ENCODE results near the gene KLHL6.
A peak's percentile ranks its signal among the peaks of the same experiment; 100 is the strongest.
"Not testable (repeated sequence)": the region's sequence is repeated elsewhere in the genome, so short reads cannot be mapped to it uniquely, and the experiment has no call there.

Gene KLHL6

DNA sequence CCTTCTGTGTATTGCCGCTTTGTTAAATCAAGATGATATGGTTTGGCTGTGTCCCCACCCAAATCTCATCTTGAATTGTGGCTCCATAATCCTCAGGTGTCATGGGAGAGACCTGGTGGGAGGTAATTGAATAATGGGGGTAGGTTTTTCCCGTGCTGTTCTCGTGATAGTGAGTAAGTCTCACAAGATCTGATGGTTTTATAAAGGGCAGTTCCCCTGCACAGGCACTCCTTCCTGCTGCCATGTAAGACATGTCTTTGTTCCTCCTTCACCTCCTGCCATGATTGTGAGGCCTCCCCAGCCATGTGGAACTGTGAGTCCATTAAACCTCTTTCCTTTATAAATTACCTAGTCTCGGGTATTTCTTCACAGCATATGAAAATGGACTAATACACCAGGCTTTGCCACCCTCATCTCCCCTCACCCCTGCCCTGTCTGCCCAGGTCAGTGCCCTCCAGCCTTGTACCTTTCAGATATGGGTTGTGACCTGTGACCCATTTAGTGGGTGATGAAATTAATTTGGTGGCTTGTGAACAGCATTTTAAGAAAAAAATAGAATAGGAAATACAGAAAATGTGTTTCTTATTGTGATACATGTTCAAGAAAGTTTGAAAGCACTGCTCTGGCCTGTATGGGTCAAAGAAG lies 71.0 kb downstream of the KLHL6 start:
- DNase-seq: no peak

GRCh38 chr3:183481582-183481981 lies 73.9 kb downstream of the KLHL6 start:
- no peak for DNase-seq

GRCh38 chr3:183478501-183478900 lies 77.0 kb downstream of the KLHL6 start:
- no peak for DNase-seq

DNA sequence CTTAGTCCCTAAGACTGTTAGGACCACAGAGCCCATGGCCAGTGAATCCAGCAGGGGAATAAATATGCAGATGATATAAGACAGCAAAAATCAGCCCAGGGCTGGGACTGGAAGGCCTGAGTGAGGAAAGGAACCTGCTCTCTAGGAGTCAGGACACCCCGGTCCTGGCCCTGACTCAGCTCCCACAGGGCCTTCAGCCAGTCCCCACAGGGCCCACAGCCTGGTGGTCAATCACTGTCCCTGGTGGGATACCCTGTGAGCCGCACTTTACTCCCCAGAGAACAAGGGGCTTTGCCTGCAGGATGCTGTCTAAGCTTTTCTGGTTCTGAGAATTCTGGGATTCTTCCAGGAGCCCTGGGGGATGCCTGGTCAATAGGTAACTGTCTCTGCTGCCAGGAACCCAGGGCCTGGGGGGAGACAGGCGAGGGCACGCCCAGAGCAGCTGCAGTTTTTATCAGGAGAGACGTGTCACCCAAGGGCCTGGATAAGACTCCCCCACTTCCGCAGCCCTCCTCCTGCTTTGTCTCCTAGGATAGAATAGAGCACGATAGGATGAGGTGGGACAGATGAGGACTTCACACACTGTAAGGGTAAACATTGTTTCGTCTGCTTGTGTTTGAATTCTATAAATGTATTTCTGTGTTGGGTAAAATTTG lies 77.6 kb downstream of the KLHL6 start:
- DNase-seq: no peak

DNA sequence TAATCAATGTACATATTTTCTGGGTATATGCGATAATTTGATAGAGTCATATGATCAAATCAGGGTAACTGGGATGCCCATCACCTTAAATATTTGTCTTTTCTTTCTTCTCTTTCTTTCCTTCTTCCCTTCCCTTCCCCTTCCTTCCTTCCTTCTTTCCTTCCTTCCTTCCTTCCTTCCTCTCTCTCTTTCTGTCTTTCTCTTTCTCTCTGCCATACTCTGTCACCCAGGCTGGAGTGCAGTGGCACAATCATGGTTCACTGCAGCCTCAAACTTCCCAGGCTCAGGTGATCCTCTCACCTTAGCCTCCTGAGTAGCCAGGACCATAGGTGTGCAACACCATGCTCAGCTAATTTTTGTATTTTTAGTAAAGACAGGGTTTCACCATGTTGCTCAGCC lies 79.7 kb downstream of the KLHL6 start:
- DNase-seq: not testable (repeated sequence)

GRCh38 chr3:183475016-183475763 lies 80.3 kb downstream of the KLHL6 start:
- no peak for DNase-seq

- no peak for DNase-seq
Measured at GRCh38 chr3:183473969-183474368, 81.5 kb downstream of the KLHL6 start.

DNA sequence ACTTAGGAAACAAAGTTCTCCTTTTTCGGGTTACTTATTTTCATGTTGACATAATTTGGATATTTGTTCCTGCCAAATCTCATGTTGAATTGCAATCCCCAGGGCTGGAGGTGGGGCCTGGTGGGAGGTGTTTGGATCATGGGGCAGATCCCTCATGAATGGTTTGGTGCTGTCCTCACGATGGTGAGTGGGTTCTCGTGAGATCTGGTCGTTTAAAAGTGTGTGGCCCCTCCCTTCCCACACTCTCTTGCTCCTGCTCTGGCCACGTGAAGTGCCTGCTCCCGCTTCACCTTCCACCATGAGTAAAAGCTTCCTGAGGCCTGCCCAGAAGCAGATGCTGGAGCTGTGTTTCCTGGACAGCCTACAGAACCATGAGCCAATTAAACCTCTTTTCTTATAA lies 83.4 kb downstream of the KLHL6 start:
- no peak for DNase-seq

DNA sequence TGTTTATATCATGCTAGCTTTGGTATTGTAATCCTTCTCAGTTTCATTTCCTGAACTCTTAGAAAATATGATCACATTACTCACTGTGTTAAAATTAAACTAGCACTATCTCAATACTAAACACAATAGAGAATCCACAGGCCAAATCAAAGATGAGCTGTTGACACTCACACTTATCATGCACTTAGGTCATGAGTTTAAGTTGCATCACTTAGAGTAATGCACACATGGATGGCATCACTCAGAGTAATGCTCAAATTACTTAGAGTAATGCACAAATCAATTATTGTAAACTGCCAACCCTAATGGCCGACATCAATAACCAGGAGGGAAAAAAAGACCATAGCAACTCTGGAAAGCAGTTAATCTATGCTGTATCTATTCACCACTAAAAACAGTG lies 87.1 kb downstream of the KLHL6 start:
- DNase-seq: no peak

DNA sequence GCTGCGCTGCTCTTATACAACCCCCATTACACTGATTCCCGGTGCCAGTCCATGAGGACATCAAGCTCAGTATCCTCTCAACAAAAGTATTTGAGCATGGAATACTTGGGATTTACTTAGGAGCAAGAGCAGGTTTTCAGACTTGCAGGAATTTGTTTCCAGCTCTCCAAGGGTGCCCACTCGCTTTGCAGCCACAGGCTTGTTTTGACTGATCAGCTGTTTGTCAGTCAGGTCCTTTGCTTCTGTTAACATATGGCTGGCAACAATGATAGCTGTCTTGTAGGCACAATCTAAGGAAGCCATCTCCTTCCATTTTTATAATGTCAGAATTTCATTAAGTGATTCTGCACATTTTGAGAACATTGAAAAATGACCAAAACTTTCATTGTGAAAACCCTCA lies 88.9 kb downstream of the KLHL6 start:
- DNase-seq: no peak

DNA sequence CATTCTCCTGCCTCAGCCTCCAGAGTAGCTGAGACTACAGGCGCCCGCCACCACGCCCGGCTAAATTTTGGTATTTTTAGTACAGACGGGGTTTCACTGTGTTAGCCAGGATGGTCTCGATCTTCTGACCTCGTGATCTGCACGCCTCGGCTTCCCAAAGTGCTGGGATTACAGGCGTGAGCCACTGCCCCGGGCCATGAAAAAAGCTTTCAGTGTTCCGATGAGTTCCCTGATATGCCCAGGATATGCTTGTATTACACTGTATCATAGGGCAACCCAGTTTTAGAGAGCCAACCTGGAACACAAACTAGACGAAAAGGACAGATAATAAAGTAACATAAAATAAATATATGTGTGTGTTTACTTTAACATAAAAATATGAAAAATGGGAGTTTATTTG lies 89.8 kb downstream of the KLHL6 start:
- DNase-seq: not testable (repeated sequence)

- DNase-seq: no peak
Measured at GRCh38 chr3:183464480-183464879, 91.0 kb downstream of the KLHL6 start.

DNA sequence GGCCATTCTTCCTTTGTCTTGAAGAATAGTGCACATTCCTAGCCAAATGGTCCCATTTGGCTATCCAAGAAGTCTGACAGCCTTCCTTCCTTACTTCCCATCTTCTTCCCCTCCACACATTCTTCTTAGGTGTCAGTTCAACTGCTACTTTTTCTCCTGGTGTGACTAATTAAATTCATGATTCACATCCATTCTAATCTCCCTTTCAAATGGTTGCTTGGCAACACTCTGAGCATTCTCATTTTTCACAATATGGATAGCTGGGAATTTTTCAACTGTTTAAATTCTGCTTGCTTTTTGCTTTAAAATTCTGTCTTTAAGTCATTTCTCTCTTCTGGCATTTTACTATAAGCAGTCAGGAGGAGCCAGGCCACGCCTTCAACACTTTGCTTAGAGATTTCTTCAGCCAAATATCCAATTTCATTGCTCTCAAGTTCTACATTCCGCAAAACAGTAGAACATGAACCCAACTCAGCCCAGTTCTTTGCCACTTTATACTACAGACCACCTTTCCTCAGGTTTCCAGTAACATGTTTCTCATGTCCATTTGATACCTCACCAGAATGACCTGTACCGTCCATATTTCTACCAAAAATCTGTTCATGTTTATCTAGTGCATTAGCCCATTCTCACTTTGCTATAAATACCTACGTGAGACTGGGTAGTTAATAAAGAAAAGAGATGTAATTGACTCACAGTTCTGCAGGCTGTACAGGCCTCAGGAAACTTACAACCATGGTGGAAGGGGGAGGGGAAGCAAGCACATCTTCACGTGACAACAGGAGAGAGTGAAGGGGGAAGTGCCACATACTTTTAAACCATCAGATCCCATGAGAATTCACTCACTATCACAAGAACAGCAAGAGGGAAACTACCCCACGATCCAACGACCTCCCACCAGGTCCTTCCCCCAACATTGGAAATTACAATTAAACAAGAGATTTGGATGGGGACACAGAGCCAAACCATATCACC lies 95.1 kb downstream of the KLHL6 start:
- DNase-seq: no peak

DNA sequence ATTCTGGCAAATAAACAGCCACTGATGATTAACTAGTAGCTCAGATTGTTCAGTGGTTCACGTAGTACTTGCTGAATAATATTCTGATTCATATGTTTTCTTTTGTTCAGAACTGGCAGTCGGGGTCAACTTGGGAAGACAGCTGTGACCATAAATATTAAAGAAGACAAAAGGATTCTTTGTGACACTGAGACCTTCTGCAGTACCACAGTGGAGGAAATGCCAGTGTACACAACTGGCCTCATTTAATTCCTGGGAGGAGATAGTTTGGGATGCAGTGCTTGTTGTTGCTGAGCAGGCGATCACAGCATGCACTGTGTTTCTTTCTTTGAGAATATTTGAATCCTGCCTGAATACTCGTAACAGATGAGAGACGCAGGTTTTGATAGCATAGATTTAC lies 100.4 kb downstream of the KLHL6 start:
- no peak for DNase-seq

DNA sequence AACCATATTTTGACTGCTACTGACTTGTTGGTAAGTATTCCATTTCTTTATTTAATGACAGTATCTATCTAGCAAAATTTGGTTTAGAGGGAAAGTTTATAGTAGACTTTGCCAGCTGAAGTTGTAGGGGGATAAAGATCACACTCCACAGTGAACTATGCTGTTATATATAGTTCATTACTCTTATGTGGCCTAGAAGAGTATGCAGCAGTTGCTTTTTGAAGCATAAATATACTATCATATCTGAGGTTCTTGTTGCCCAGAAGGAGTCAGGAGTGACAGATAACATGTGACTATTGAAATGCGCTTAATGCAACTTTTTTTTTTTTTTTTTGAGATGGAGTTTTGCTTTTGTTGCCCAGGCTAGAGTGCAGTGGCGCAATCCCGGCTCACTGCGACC lies 101.4 kb downstream of the KLHL6 start:
- no peak for DNase-seq

- no peak for DNase-seq
Measured at GRCh38 chr3:183449791-183450190, 105.7 kb downstream of the KLHL6 start.

- DNase-seq: no peak
Measured at GRCh38 chr3:183449391-183449790, 106.1 kb downstream of the KLHL6 start.

DNA sequence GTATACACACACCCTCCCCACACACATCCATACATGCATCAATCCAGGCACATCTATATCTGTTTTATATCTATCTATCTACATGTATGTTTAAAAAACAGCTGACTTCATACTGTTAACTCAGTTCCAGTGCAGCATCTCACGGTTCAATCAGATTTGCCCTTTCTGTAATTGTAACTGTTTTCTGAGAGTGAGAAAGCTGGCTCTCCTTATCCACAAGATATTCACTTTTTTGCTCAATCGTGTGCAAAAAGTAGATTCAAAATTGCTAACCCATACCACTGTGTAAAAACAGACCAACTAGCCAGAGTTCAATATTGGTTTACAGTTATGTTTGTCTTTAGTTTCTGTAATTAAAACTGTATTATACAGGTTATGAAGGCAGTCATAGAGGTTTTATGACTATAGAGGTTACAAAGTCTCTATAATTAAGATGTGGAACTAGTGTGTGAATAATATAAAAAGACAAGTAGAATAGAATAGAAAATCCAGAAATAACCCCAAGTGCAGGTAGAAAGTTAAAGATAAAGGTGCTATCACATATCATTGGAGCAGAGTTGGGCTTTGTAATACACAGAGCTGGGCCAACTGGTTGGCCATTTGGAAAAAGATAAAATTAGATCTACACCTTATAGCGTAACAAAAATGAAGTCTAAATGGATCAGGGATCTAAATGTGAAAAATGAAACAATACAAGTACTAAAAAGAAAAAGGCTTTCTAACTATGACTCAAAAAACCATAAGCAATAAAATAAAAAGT lies 107.0 kb downstream of the KLHL6 start:
- DNase-seq: no peak

GRCh38 chr3:183447206-183448001 lies 108.1 kb downstream of the KLHL6 start:
- DNase-seq: peak; percentile 38 to 70

- no peak for DNase-seq
Measured at GRCh38 chr3:183446838-183447205, 108.7 kb downstream of the KLHL6 start.

DNA sequence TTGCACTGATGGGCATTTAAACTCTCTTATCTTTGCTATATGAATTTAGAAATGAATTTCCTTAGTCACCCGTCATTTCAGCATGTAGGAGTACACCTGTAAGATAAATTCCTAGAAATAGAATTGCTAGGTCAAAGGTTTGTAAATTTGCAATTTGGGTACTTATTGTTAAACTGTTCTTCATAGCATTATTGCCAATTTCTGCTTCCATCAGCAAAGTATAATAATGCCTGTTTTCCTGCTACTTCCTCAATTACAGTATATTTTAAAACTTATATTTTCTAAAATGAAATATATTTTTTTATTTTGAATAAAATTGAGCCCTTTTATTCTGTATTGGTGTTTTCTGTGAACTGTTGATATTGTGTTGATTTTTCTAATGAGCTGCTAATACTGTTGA lies 110.8 kb downstream of the KLHL6 start:
- DNase-seq: no peak
